ENCODE results near the gene NUP214.

The NUP214 gene

GRCh38 chr9:131125288-131126058, at the start of gene NUP214 (continued):
- TF ChIP-seq ZSCAN30 (tag by site-specific recombination; IDR thresholded peaks at IDR 0.05): peak; percentile 25; the same call in 1 of the 2 replicates
- TF ChIP-seq, protein P1, sequence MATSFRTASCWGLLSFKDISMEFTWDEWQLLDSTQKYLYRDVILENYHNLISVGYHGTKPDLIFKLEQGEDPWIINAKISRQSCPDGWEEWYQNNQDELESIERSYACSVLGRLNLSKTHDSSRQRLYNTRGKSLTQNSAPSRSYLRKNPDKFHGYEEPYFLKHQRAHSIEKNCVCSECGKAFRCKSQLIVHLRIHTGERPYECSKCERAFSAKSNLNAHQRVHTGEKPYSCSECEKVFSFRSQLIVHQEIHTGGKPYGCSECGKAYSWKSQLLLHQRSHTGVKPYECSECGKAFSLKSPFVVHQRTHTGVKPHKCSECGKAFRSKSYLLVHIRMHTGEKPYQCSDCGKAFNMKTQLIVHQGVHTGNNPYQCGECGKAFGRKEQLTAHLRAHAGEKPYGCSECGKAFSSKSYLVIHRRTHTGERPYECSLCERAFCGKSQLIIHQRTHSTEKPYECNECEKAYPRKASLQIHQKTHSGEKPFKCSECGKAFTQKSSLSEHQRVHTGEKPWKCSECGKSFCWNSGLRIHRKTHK (tag by site-specific recombination; IDR thresholded peaks at IDR 0.05): no peak
- peak; percentile 87 for TF ChIP-seq KLF16 (tag by site-specific recombination; IDR thresholded peaks at IDR 0.05)
- TF ChIP-seq SETDB1 (IDR thresholded peaks at IDR 0.05; ENCODE audit: insufficient read length, low read length): no peak
- TF ChIP-seq ZFHX2 (tag by site-specific recombination; conservative IDR thresholded peaks at IDR 0.05): peak; percentile 97
- TF ChIP-seq ZBTB8A (tag by site-specific recombination; IDR thresholded peaks at IDR 0.05): peak; percentile 40; the same call in 1 of the 2 replicates
- peak; percentile 96 for TF ChIP-seq ZNF610 (tag by site-specific recombination; IDR thresholded peaks at IDR 0.05; ENCODE audit: borderline replicate concordance)
- 0 out of 2 replicates have a peak, but pooled peaks have one; percentile 60 for TF ChIP-seq REPIN1 (tag by site-specific recombination; IDR thresholded peaks at IDR 0.05; ENCODE audit: low read depth)
- TF ChIP-seq SP2 (tag by site-specific recombination; IDR thresholded peaks at IDR 0.05): peak; percentile 98
- TF ChIP-seq OVOL3 (tag by site-specific recombination; IDR thresholded peaks at IDR 0.05): 0 out of 2 replicates have a peak, but pooled peaks have one; percentile 12
- no peak for TF ChIP-seq ZNF148 (tag by site-specific recombination; IDR thresholded peaks at IDR 0.05; ENCODE audit: borderline replicate concordance)
- TF ChIP-seq, protein P2, sequence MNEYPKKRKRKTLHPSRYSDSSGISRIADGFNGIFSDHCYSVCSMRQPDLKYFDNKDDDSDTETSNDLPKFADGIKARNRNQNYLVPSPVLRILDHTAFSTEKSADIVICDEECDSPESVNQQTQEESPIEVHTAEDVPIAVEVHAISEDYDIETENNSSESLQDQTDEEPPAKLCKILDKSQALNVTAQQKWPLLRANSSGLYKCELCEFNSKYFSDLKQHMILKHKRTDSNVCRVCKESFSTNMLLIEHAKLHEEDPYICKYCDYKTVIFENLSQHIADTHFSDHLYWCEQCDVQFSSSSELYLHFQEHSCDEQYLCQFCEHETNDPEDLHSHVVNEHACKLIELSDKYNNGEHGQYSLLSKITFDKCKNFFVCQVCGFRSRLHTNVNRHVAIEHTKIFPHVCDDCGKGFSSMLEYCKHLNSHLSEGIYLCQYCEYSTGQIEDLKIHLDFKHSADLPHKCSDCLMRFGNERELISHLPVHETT (tag by site-specific recombination; IDR thresholded peaks at IDR 0.05): peak; percentile 88
- peak; percentile 30; the same call in 1 of the 2 replicates for TF ChIP-seq ZNF660 (tag by site-specific recombination; IDR thresholded peaks at IDR 0.05)
- TF ChIP-seq ZNF777 (tag by site-specific recombination; IDR thresholded peaks at IDR 0.05; ENCODE audit: borderline replicate concordance): peak; percentile 91; the same call in 1 of the 2 replicates
- TF ChIP-seq ZNF366 (tag by site-specific recombination; conservative IDR thresholded peaks at IDR 0.05): 0 out of 2 replicates have a peak, but pooled peaks have one; percentile 14
- TF ChIP-seq ZNF341 (tag by site-specific recombination; IDR thresholded peaks at IDR 0.05; ENCODE audit: low read depth): 0 out of 2 replicates have a peak, but pooled peaks have one; percentile 29
- peak; percentile 84 for TF ChIP-seq INSM2 (tag by site-specific recombination; IDR thresholded peaks at IDR 0.05)
- 0 out of 2 replicates have a peak, but pooled peaks have one; percentile 32 for TF ChIP-seq ZBTB10 (tag by site-specific recombination; IDR thresholded peaks at IDR 0.05)
- TF ChIP-seq GLIS1 (tag by site-specific recombination; IDR thresholded peaks at IDR 0.05): peak; percentile 74
- TF ChIP-seq ZFP3 (tag by site-specific recombination; IDR thresholded peaks at IDR 0.05; ENCODE audit: low read depth): no peak
- TF ChIP-seq KLF8 (tag by site-specific recombination; IDR thresholded peaks at IDR 0.05): peak; percentile 76
- TF ChIP-seq WT1 (tag by site-specific recombination; IDR thresholded peaks at IDR 0.05): peak; percentile 34; the same call in 1 of the 2 replicates
- TF ChIP-seq ZFP37 (tag by site-specific recombination; IDR thresholded peaks at IDR 0.05): peak; percentile 95
- 0 out of 2 replicates have a peak, but pooled peaks have one; percentile 20 for TF ChIP-seq ZNF488 (tag by site-specific recombination; IDR thresholded peaks at IDR 0.05)
- TF ChIP-seq ZNF146 (tag by site-specific recombination; IDR thresholded peaks at IDR 0.05): peak; percentile 24; the same call in 1 of the 2 replicates
